Keratinocyte (primary cell): Measurements from ENCODE around the gene ZNF425.

ENCODE experiments used
- CTCF ChIP-seq, 3 experiments: IDR thresholded peaks in 1 of 3; conservative IDR thresholded peaks in 1 of 3; optimal IDR thresholded peaks in 1 of 3; 2 replicates in 2 of 3; 3 replicates in 1 of 3; pipeline versions ENCODE3 to v1.5.1; 2011; ENCODE audit warnings: low read length in 3 of 3, mild to moderate bottlenecking in 3 of 3, moderate library complexity in 2 of 3, control low read depth in 1 of 3, inconsistent platforms in 1 of 3; ENCODE audit not compliant: insufficient read depth in 2 of 3; ENCODE audit errors: extremely low read depth in 1 of 3
- EZH2 ChIP-seq: IDR thresholded peaks from one replicate; pipeline ENCODE4 v1.6.1; 2012; ENCODE audit warnings: inconsistent platforms, mild to moderate bottlenecking, low read length, moderate library complexity

GRCh38 chr7:149172534-149172920 lies 46.4 kb upstream of the ZNF425 start:
- TF ChIP-seq EZH2 (no peak), CTCF (optimal IDR thresholded peaks at IDR 0.05 in 1 of 3, IDR thresholded peaks at IDR 0.05 in 1 of 3, conservative IDR thresholded peaks at IDR 0.05 in 1 of 3; ENCODE audit: extremely low read depth in 1 of 3, insufficient read depth in 2 of 3, low read length in 3 of 3) (no peak)
